ENCODE data around the gene PLK3. TPM values are rescaled to one million over a fixed set of nuclear protein-coding genes. Genes with fewer than 3 reads are reported as not detected.
"Not testable (repeated sequence)": the region's sequence is repeated elsewhere in the genome, so short reads cannot be mapped to it uniquely, and the experiment has no call there.

The PLK3 gene
- total and polyA plus RNA-seq, 2 experiments from 2014 or later: 18.2 to 40.1 TPM

DNA sequence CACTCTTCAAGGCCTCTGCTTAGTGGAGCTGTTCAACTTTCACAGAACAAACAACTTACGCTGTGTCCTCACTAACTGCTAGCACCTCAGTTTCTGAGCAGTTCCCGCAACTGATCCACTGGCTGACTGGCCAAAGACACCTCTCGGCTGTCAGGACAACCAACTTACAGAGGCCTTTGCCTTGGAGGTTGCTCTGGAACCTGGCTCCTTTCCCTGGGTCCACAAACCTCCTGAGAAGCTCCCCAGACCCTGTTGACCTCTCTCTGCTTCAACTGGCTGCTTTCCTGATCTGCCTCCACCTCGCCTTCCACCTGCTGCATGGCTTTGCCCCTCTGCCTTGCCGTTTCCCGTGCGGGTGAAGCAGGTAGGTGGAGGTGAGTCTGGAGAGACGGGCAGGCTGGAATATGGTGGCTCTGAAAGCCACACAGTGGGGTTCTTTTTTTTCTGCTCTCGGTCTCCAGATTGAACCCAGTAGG is 21.1 kb downstream of the PLK3 start:
- Histone ChIP-seq H3K4me3 (no peak overlapping the region), H3K27ac (no peak overlapping the region), H2AFZ (no peak overlapping the region), H3K36me3 (replicated peaks; ENCODE audit: insufficient read depth, low read depth) (no peaks in the 10 kb centered on the region), H3K9me2 (replicated peaks; ENCODE audit: insufficient read depth) (no peaks in the 10 kb centered on the region), H3K4me2 (no peak overlapping the region), H3K27me3 (no peaks in the 10 kb centered on the region), H4K20me1 (ENCODE audit: insufficient read depth, poor library complexity, severe bottlenecking) (no peaks in the 10 kb centered on the region), H3K79me2 (no peaks in the 10 kb centered on the region), H3K9me3 (ENCODE audit: low read depth) (no peaks in the 10 kb centered on the region), H3K4me1 (ENCODE audit: insufficient read depth) (no peaks in the 10 kb centered on the region)
- 96% methylated on average over 9 of the region's 9 CpGs for WGBS (ENCODE audit: low lambda C conversion rate, missing lambda C conversion rate)
- DNase-seq (ENCODE audit: low spot score): no peak
- TF ChIP-seq, protein P1, sequence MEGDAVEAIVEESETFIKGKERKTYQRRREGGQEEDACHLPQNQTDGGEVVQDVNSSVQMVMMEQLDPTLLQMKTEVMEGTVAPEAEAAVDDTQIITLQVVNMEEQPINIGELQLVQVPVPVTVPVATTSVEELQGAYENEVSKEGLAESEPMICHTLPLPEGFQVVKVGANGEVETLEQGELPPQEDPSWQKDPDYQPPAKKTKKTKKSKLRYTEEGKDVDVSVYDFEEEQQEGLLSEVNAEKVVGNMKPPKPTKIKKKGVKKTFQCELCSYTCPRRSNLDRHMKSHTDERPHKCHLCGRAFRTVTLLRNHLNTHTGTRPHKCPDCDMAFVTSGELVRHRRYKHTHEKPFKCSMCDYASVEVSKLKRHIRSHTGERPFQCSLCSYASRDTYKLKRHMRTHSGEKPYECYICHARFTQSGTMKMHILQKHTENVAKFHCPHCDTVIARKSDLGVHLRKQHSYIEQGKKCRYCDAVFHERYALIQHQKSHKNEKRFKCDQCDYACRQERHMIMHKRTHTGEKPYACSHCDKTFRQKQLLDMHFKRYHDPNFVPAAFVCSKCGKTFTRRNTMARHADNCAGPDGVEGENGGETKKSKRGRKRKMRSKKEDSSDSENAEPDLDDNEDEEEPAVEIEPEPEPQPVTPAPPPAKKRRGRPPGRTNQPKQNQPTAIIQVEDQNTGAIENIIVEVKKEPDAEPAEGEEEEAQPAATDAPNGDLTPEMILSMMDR (IDR thresholded peaks at IDR 0.05; ENCODE audit: poor library complexity): no peak
- TF ChIP-seq EZH2phosphoT487 (IDR thresholded peaks at IDR 0.05; ENCODE audit: low read depth, severe bottlenecking, unreplicated experiment) (no peak), EZH2 (IDR thresholded peaks at IDR 0.05; ENCODE audit: borderline replicate concordance) (no peak)

DNA sequence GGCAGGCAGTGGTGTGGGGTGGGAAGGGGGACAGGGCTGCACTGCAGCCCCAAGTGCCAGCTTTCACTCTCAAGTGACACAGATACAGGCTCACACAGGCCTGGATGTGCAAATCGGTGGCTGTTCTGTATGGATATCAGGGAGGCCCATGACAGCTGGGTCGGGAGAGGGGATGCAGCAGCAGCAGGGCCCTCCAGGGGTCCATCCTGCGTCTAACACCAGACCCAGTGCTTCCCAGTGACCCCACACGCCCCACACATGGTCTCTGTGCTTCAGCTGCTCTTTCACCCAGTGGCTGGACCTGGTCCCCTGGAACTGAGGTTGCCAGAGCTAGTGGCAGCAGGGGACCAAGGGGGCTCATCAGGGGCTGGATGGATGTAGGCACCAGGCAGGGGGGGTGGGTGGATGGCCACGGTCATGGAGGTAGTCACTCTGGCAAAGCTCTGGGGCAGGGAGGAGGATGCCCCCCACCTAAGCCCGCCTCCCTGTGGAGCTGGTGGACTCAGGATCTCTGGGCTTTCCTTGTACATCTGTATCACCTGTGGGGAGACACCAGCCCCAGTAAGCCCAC is 22.0 kb downstream of the PLK3 start:
- H4K20me1 ChIP-seq (ENCODE audit: insufficient read depth, poor library complexity, severe bottlenecking): no peaks in the 10 kb centered on the region
- WGBS (ENCODE audit: low lambda C conversion rate, missing lambda C conversion rate): 91% methylated on average over 5 of the region's 6 CpGs
- H3K27ac ChIP-seq: no peak overlapping the region
- H3K4me1 ChIP-seq (ENCODE audit: insufficient read depth): no peaks in the 10 kb centered on the region
- H2AFZ ChIP-seq: no peak overlapping the region
- no peak for DNase-seq (ENCODE audit: low spot score)
- H3K79me2 ChIP-seq: no peaks in the 10 kb centered on the region
- no peaks in the 10 kb centered on the region for H3K9me2 ChIP-seq (replicated peaks; ENCODE audit: insufficient read depth)
- no peaks in the 10 kb centered on the region for H3K27me3 ChIP-seq
- no peak overlapping the region for H3K4me2 ChIP-seq
- no peaks in the 10 kb centered on the region for H3K9me3 ChIP-seq (ENCODE audit: low read depth)
- no peaks in the 10 kb centered on the region for H3K36me3 ChIP-seq (replicated peaks; ENCODE audit: insufficient read depth, low read depth)
- TF ChIP-seq, protein P1 (IDR thresholded peaks at IDR 0.05; ENCODE audit: poor library complexity): no peak
- TF ChIP-seq EZH2 (IDR thresholded peaks at IDR 0.05; ENCODE audit: borderline replicate concordance) (no peak), EZH2phosphoT487 (IDR thresholded peaks at IDR 0.05; ENCODE audit: low read depth, severe bottlenecking, unreplicated experiment) (no peak)
- no peak overlapping the region for H3K4me3 ChIP-seq

DNA sequence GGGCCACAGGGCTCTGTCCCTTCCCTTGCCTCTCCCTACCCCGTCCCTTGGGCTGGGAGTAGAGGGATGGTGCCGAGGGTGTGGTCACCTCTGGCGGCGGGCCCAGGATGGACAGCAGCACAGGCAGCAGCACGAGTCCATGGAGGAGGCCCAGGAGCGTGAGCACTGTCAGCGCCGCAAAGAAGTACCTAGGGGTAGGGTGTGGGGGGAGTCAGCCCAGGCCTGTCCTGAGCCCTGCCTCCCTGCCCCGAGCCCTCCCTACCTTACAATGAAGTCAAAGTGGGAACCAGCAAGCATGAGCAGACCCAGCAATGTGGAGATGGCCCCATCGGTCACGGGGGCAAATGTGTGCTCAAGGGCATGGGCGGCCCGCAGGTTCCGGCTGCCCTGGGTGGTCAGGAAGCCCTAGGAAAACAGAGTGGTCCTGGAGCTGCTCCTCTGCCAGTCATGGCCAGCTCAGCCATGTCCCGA is 22.8 kb downstream of the PLK3 start:
- H2AFZ ChIP-seq: no peak overlapping the region
- H3K36me3 ChIP-seq (replicated peaks; ENCODE audit: insufficient read depth, low read depth): no peaks in the 10 kb centered on the region
- 97% methylated on average over 15 of the region's 15 CpGs for WGBS (ENCODE audit: low lambda C conversion rate, missing lambda C conversion rate)
- no peak for TF ChIP-seq EZH2phosphoT487 (IDR thresholded peaks at IDR 0.05; ENCODE audit: low read depth, severe bottlenecking, unreplicated experiment)
- TF ChIP-seq, protein P1 (IDR thresholded peaks at IDR 0.05; ENCODE audit: poor library complexity): no peak
- TF ChIP-seq EZH2 (IDR thresholded peaks at IDR 0.05; ENCODE audit: borderline replicate concordance): no peak
- H3K9me2 ChIP-seq (replicated peaks; ENCODE audit: insufficient read depth): no peaks in the 10 kb centered on the region
- H3K4me3 ChIP-seq: no peak overlapping the region
- no peak overlapping the region for H3K4me2 ChIP-seq
- H4K20me1 ChIP-seq (ENCODE audit: insufficient read depth, poor library complexity, severe bottlenecking): no peaks in the 10 kb centered on the region
- no peaks in the 10 kb centered on the region for H3K27me3 ChIP-seq
- no peaks in the 10 kb centered on the region for H3K9me3 ChIP-seq (ENCODE audit: low read depth)
- no peak for DNase-seq (ENCODE audit: low spot score)
- no peaks in the 10 kb centered on the region for H3K4me1 ChIP-seq (ENCODE audit: insufficient read depth)
- no peak overlapping the region for H3K27ac ChIP-seq
- H3K79me2 ChIP-seq: no peaks in the 10 kb centered on the region

- WGBS (ENCODE audit: low lambda C conversion rate, missing lambda C conversion rate): 94% methylated on average over 6 of the region's 6 CpGs
Observed at GRCh38 chr1:44824392-44824791, 24.2 kb downstream of the PLK3 start.

More at GRCh38 chr1:44824392-44824791, 24.2 kb downstream of the PLK3 start:
- H3K9me2 ChIP-seq (replicated peaks; ENCODE audit: insufficient read depth); H3K4me1 ChIP-seq (ENCODE audit: insufficient read depth); H4K20me1 ChIP-seq (ENCODE audit: insufficient read depth, poor library complexity, severe bottlenecking); H3K27ac ChIP-seq; DNase-seq (ENCODE audit: low spot score); H3K4me2 ChIP-seq; H3K9me3 ChIP-seq (ENCODE audit: low read depth); H3K4me3 ChIP-seq; H2AFZ ChIP-seq; H3K79me2 ChIP-seq; H3K36me3 ChIP-seq (replicated peaks; ENCODE audit: insufficient read depth, low read depth); H3K27me3 ChIP-seq: not testable (repeated sequence)

Data from hepatocyte (in vitro differentiated cells).